Memory B cell (primary cell): ENCODE data around the gene RASL10A.

Experiments used
- ATAC-seq: fragments of 150-1000 bp; cut with Tn5 transposase; 2 replicates; pipeline ENCODE4 v1.10.0; 2021; ENCODE audit warnings: low read depth, mild to moderate bottlenecking, moderate library complexity
- DNase-seq, 2 donors: peaks; one replicate each; pipeline ENCODE4 v3.0.0; 2022; ENCODE audit warnings: low spot score in 2 of 2
- H3K27ac Mint-ChIP-seq: one replicate; pipeline ENCODE4 v1.8.0; 2022; ENCODE audit warnings: mild to moderate bottlenecking, moderate library complexity, mixed read lengths
- H3K27me3 Mint-ChIP-seq: one replicate; pipeline ENCODE4 v1.8.0; 2022; ENCODE audit warnings: mixed read lengths
- H3K36me3 Mint-ChIP-seq: one replicate; pipeline ENCODE4 v1.8.0; 2022; ENCODE audit warnings: mild to moderate bottlenecking, mixed read lengths
- H3K4me1 Mint-ChIP-seq: one replicate; pipeline ENCODE4 v1.8.0; 2022; ENCODE audit warnings: mixed read lengths
- H3K4me3 Mint-ChIP-seq: one replicate; pipeline ENCODE4 v1.8.0; 2022; ENCODE audit warnings: mild to moderate bottlenecking, moderate library complexity, mixed read lengths
- H3K9me3 Mint-ChIP-seq: one replicate; pipeline ENCODE4 v1.8.0; 2022; ENCODE audit warnings: mixed read lengths

RASL10A gene

DNA sequence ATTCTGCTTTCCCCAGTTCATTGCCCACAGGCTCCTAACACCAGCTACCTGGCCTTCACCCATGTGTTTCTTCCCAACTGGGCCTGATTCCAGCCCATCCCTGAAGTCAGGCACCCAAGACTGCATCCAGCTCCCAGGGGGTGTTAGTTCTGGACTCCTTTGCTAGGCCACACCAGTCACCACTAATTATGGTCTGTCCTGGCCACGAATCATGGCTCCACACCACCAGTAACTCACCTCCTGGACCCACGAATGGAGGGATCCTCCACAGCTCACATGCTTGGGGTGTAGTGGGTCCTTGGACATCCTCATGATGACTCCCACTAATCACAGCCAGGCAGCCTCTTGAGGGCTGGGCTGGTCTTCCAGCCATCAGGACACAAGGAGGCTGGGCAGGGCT is 3.6 kb upstream of the RASL10A start:
- peaks cover 4% of the 10 kb centered on the region for H3K36me3 Mint-ChIP-seq
- DNase-seq (no peak), ATAC-seq (no peak)
- no peaks in the 10 kb centered on the region for H3K9me3 Mint-ChIP-seq
- H3K27ac Mint-ChIP-seq = no peak overlapping the region
- peaks cover 15% of the 10 kb centered on the region for H3K27me3 Mint-ChIP-seq
- H3K4me1 Mint-ChIP-seq = peaks cover 6% of the 10 kb centered on the region
- no peak overlapping the region for H3K4me3 Mint-ChIP-seq

DNA sequence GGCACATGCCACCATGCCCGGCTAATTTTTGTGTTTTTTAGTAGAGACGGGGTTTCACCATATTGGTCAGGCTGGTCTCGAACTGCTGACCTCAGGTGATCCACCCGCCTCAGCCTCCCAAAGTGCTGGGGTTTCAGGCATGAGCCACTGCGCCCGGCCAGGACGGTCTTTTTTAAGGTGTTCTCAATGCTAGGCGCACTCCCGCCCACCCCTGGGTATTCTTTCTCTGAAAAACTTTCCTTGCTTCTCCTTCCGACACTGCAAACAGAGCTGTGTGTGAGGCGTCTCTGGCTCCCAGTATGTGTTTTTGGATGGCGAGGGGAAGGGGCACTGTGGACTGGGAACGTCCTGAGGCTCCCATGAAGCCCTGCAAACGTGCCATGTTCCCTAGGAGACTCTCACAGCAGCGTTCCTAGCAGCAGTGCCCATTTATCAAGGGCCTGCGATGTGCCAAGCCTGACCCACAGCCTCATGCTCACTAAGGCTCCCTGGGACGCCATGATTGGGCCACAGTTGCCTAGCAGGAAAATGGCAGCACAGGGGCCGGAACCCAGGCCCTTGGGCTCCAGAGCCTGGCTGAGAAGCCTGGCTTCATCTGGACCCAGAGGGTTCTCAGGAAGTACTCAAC is 2.4 kb upstream of the RASL10A start:
- no peak overlapping the region for H3K27ac Mint-ChIP-seq
- H3K4me1 Mint-ChIP-seq = peaks cover 10% of the 10 kb centered on the region
- ATAC-seq = no peak
- H3K9me3 Mint-ChIP-seq = no peaks in the 10 kb centered on the region
- no peak overlapping the region for H3K4me3 Mint-ChIP-seq
- DNase-seq = no peak
- peaks cover 25% of the 10 kb centered on the region for H3K27me3 Mint-ChIP-seq
- H3K36me3 Mint-ChIP-seq = peaks cover 4% of the 10 kb centered on the region

DNA sequence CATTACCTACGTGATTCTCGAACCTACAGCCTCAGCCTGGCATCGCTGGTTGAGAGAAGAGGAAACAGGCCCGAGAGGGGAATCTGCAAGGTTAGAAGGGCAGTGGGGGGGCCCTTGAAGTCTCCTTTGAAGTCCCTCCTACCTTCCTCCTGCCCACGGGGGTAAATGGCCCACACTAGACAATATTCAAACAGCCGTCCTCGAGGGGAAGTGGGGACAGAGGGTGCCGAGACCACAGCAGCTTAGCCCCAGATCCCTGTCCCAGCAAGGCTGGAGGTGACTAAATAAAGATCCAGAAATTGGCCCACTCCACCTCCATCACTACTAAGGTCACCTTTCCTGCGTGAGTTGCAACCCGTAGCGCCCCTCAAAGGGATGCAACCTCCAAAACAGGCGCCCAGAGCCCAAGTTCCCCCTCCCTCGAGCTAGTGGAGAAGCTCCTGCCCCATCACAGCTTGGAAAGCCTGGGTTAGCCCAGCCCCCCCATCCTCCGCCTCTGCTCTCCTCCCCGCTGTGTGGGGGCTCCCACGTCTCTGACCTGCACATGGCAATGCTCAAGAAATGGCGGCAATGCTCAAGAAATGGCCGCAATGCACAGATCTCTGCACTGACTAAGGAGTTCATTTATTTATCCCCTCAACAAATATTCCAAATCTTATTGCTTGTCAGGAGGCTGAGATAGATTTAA is 788 bp upstream of the RASL10A start:
- H3K4me1 Mint-ChIP-seq = peaks cover 11% of the 10 kb centered on the region
- peaks cover 33% of the 10 kb centered on the region for H3K27me3 Mint-ChIP-seq
- peak overlapping the region; percentile 61 for H3K4me3 Mint-ChIP-seq
- ATAC-seq = no peak
- H3K36me3 Mint-ChIP-seq = peaks cover 4% of the 10 kb centered on the region
- no peak for DNase-seq
- no peak overlapping the region for H3K27ac Mint-ChIP-seq
- no peaks in the 10 kb centered on the region for H3K9me3 Mint-ChIP-seq

DNA sequence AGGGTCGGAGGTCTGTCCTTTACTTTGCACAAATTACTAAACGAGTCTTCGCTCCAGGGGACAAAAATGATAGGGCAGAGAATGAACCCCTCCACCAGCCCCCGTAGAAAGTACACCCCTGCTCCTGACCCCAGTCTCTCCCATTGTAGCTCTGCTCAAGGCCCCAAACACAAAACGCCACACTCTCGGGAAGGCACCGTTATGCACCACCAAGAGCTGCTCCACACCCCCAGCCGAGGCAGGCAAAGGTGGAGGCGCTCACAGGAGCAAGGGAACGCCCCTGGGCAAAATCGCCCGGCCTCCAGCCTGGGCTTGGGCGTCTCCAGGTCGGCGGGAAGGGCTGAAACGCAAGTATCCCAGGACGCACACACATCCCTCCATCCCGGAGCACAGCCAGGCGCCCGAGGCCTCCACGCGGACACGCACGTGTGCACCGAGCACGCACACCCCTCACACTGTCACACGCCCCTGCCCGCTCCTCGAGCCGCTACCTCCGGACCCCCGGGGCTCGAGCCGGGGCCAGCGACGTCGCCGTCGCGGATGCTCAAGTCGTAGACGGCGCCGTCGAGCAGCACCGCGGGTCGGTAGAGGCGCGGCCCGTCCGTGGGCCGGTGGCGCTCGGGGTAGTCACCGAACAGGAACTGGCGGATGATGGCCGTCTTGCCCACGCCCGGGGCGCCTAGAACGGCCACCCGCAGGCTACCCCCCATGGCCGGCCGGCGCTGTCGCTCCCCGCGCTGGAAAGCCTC is 786 bp downstream of the RASL10A start:
- H3K4me3 Mint-ChIP-seq = peak overlapping the region; percentile 66

DNA sequence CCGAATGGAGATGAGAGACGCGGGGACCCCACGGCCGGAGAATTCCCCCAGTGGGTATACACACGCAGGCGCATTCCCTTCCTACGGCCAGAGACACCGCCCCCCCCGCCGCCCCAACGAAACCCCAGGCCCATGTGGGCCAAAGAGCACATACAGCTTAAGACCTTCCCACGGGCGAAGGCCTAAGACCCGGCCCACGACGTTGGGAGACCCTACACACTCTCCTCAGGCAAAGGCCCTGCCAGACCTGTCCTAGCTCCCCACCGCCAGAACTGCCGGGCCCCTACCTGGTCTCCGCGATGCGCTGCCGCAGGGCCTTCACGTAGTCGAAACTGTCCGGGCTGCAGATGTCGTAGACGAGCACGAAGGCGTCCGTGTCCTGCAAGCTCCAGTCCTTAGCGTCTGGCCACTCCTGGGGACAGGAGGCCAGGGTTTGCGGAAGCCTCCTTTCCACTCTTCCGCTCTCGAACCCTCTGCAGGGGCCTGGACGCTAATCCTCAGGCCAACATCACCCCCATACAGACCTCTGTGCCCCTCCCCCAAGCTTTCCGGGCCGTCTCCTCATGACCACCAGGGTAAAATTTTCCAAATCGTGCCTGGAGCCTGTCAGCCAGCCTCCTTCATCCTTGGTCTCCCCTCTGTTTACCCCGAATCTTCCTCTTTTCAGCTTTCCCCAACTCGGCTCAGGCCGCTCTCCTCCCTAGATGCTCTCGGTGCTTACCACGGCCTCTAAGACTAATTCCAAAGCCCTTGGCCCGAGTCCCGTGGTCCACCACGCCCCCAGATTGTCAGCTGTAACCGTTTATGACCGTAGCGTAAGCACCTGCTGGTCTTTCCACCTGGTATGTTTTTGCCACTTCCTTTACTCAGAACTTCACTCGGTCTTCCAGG is 1.7 kb downstream of the RASL10A start:
- DNase-seq (no peak), ATAC-seq (no peak)
- H3K9me3 Mint-ChIP-seq = no peaks in the 10 kb centered on the region
- peak overlapping the region; percentile 66 for H3K4me3 Mint-ChIP-seq
- no peak overlapping the region for H3K27ac Mint-ChIP-seq
- peaks cover 15% of the 10 kb centered on the region for H3K4me1 Mint-ChIP-seq
- H3K36me3 Mint-ChIP-seq = peaks cover 4% of the 10 kb centered on the region
- H3K27me3 Mint-ChIP-seq = peaks cover 35% of the 10 kb centered on the region

More for the DNA sequence above, 786 bp downstream of the RASL10A start:
- Mint-ChIP-seq H3K27me3 (peaks cover 35% of the 10 kb centered on the region), H3K27ac (no peak overlapping the region), H3K36me3 (peaks cover 4% of the 10 kb centered on the region), H3K9me3 (no peaks in the 10 kb centered on the region), H3K4me1 (peaks cover 13% of the 10 kb centered on the region)
- ATAC-seq = no peak
- no peak for DNase-seq

DNA sequence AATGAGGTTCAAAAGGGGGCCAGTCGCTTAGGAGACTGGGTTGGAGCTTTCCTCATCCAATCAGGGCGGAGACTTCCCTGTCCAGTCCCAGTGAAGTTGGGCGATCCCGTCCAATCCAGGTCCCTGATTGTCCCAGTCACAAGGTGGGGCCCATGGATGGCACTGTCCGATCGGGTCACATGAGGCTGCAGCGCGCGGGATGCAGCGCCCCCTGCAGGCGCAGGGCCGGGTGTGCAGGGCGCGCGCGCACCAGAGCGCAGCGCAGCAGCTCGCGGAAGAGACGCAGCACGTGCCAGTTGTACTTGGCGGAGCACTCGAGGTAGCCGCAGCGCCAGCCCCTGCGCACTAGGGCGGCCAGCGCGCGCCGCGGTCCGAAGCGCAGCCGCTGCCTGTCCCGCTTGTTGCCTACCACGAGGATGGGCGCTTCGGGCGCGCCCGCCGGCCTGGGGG is 2.3 kb downstream of the RASL10A start:
- DNase-seq (no peak), ATAC-seq (peak; percentile 25)
- peaks cover 15% of the 10 kb centered on the region for H3K4me1 Mint-ChIP-seq
- peaks cover 4% of the 10 kb centered on the region for H3K36me3 Mint-ChIP-seq
- H3K27me3 Mint-ChIP-seq = peaks cover 35% of the 10 kb centered on the region
- H3K4me3 Mint-ChIP-seq = no peak overlapping the region
- H3K9me3 Mint-ChIP-seq = no peaks in the 10 kb centered on the region
- no peak overlapping the region for H3K27ac Mint-ChIP-seq

DNA sequence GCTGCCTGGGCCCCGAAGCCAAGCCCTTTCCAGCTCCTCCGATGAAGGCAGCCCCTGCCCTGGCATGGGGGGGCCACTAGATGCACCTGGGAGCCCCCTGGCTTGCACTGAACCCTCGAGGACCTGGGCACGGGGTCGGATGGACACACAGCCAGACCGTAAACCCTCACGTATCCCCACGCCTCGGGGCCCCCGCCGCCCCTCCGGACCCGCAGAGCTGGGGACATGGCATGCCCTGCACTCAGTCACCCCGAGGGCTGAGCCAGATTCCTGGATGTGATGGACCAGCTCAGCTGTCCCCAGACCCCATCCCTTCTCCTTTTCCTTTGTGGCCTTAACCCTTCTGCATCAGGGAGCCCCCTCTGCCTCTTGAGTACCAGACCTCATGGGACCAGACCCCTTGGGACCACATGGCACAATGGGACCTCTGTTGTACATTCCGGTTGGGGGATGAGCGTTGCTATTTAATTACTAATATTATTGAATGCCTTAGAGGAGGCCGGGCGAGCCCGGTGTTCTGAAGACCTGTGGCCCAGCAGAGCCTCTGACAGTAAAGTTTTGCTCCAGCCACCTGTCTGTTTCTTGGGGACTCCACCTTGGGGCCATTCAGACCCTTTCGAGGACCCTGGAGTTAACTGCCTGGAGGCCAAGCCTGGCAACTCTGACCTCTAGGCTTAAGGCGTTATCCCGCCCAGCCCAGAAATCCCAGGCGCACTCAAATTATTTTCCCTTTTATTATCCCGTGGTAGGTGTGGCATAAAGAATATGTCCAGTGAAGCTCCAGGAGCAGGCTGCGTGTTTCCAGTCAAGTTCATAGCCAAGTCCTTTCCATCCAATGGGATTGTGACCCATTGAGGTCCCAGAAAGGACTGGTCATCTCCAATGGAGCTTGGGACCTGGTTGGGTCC is 3.0 kb downstream of the RASL10A start:
- no peak overlapping the region for H3K27ac Mint-ChIP-seq
- peaks cover 37% of the 10 kb centered on the region for H3K27me3 Mint-ChIP-seq
- H3K9me3 Mint-ChIP-seq = no peaks in the 10 kb centered on the region
- H3K4me3 Mint-ChIP-seq = no peak overlapping the region
- H3K4me1 Mint-ChIP-seq = peaks cover 16% of the 10 kb centered on the region
- DNase-seq (no peak), ATAC-seq (no peak)
- peaks cover 4% of the 10 kb centered on the region for H3K36me3 Mint-ChIP-seq

DNA sequence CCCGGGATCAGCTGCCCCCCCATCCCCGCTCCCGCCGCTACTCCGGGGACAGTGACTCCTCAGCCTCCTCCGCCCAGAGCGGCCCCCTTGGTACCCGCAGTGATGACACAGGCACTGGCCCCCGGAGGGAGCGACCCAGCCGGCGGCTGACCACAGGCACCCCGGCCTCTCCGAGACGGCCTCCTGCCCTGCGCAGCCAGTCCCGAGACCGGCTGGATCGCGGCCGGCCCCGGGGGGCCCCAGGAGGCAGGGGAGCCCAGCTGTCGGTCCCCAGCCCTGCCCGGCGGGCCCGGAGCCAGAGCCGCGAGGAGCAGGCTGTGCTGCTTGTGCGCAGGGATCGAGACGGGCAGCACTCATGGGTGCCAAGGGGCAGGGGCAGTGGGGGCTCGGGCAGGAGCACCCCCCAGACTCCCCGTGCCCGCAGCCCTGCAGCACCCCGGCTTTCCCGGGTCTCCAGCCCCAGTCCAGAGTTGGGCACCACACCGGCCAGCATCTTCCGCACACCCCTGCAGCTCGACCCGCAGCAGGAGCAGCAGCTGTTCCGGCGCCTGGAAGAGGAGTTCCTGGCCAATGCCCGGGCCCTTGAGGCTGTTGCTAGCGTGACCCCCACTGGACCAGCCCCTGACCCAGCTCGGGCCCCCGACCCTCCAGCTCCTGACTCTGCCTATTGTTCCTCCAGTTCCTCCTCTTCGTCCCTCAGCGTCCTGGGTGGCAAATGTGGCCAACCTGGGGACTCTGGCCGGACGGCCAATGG is 3.9 kb downstream of the RASL10A start:
- Mint-ChIP-seq H3K36me3 (peaks cover 2% of the 10 kb centered on the region), H3K27me3 (peaks cover 36% of the 10 kb centered on the region), H3K27ac (no peak overlapping the region), H3K9me3 (no peaks in the 10 kb centered on the region), H3K4me3 (no peak overlapping the region), H3K4me1 (peaks cover 19% of the 10 kb centered on the region)
- ATAC-seq (no peak), DNase-seq (no peak)

DNA sequence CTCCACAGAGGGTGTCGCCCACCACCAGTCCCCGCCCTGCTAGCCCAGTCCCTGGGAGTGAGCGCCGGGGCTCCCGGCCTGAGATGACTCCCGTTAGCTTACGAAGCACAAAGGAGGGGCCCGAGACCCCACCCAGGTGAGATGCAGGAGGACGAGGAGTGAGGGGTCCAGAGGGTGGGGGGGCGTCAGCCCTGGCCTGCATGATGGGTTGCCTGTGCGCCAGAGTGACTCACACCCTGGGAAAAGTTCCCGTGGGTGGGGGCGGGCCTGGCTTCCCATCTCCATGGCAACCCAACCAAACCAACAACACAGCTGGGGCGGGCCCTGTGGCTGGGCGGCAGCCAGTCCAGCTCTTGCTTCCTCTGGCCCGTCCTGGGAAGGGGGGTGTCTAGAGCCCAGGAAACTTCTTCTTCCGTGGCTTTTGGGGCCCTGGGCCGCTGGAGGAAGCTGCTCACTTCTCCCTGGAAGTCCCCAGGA is 4.6 kb downstream of the RASL10A start:
- peak; percentile 46 to 47 for DNase-seq
- Mint-ChIP-seq H3K27ac (no peak overlapping the region), H3K36me3 (peaks cover 2% of the 10 kb centered on the region), H3K27me3 (peaks cover 35% of the 10 kb centered on the region), H3K4me3 (peak overlapping the region; percentile 11), H3K9me3 (no peaks in the 10 kb centered on the region), H3K4me1 (peaks cover 25% of the 10 kb centered on the region)
- peak; percentile 63 for ATAC-seq

DNA sequence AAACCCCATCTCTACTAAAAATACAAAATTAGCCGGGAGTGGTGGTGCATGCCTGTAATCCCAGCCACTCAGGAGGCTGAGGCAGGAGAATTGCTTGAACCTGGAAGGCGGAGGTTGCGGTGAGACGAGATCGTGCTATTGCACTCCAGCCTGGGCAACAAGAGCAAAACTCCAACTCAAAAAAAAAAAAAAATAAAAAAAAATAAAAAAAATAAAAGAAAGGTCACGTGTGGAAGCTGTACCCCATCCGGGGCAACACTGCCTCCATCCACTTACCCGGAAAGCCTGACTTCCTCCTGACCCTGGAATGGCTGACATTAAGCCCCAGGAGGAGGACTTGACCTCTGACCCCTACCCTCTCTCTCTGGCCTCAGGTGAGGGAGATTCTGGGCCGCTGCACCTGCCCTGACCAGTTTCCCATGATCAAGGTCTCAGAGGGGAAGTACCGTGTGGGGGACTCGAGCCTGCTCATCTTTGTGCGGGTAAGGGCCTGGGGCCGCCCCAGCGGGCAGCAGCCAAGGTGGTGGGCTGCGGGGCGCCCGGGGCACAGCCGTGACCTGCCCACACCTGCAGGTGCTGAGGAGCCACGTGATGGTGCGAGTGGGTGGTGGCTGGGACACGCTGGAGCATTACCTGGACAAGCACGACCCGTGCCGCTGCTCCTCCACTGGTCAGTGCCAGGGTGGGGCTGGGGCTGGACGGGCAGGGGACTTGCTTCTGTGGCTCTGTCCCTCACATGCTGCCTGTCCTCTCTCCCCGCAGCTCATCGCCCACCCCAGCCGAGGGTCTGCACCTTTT is 5.2 kb downstream of the RASL10A start:
- Mint-ChIP-seq H3K36me3 (peaks cover 2% of the 10 kb centered on the region), H3K4me3 (no peak overlapping the region), H3K4me1 (peaks cover 28% of the 10 kb centered on the region), H3K27ac (no peak overlapping the region), H3K9me3 (no peaks in the 10 kb centered on the region), H3K27me3 (peaks cover 36% of the 10 kb centered on the region)
- ATAC-seq (peak; percentile 11), DNase-seq (no peak)

DNA sequence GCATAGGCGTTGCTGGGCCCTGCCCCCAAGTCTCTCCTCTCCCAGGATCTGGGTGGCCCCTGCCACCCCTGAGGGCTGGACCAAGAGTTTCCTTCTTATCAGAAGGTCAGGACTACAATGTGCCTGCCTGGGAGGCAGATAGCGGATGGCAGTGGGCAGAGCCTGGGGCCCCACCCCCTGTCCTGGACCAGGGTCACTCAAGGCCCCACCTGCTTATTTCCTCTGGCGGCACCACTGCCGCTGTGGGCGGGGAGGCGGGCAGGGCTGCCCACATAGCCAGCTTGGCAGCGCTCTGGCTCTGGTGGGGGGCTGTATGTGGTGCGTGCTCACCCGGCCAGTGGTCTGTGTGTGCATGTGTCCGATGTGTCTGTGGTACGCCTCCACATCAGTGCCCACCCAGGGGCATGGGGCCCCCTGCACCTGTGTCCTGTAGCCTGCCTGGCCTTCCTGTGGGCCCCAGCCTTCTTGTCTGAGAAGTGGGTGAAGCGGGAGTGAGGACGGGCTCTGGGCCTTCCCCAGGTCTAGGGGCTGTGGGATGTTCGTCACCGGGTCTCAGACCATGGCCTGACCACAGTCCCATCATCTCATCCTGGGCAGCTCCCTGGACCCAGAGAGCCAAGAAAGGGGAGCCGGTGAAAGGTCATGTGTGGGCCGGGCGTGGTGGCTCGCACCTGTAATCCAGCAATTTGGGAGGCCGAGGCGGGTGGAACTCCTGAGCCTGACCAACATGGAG is 6.0 kb downstream of the RASL10A start:
- DNase-seq (no peak), ATAC-seq (no peak)
- H3K27ac Mint-ChIP-seq = no peak overlapping the region
- no peak overlapping the region for H3K4me3 Mint-ChIP-seq
- peaks cover 37% of the 10 kb centered on the region for H3K27me3 Mint-ChIP-seq
- H3K4me1 Mint-ChIP-seq = peaks cover 28% of the 10 kb centered on the region
- H3K9me3 Mint-ChIP-seq = no peaks in the 10 kb centered on the region
- peaks cover 2% of the 10 kb centered on the region for H3K36me3 Mint-ChIP-seq
